ENCODE measurements around the gene CST1. TPM values are rescaled to one million over a fixed set of nuclear protein-coding genes. Genes with fewer than 3 reads are reported as not detected.
"Not testable (repeated sequence)": the region's sequence is repeated elsewhere in the genome, so short reads cannot be mapped to it uniquely, and the experiment has no call there.

Gene CST1, protein sequence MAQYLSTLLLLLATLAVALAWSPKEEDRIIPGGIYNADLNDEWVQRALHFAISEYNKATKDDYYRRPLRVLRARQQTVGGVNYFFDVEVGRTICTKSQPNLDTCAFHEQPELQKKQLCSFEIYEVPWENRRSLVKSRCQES
- total RNA-seq = not detected

DNA sequence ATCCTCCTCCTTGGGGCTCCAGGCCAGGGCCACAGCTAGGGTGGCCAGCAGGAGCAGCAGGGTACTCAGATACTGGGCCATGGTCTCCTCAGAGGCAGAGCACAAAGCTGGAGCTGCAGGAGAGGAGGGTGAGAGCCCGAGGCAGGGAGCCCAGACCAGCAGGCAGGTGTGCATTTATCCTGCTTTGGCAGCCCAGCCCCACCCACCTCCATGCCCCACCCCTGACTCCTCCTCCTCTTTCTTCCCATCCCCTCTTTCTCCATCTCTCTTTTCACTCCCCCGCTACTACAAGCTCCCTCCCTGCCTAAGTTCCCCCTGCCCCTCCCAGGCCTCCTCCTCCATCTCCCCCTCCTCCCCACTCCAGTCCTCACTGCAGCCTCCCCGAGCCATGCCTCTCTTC is at the start of gene CST1:
CST1 (minus strand) TSS at position 150 of the 400 bp plus-strand sequence; CDS start at position 81, 69 bp downstream.
- WGBS, 2 donors = 30 to 43% methylated on average over 3 of the region's 3 CpGs
- H3K4me3 ChIP-seq; H3K9me3 ChIP-seq; ATAC-seq; DNase-seq; intact Hi-C loops (cut with DNase I); H3K36me3 ChIP-seq (replicated peaks in 1 of 2; ENCODE audit: insufficient read depth in 1 of 2, low read depth in 2 of 2); H3K27ac ChIP-seq; H3K4me1 ChIP-seq; H3K27me3 ChIP-seq: not testable (repeated sequence)

GRCh38 chr20:23799216-23799847 is 48.6 kb upstream of the CST1 start:
- H3K27me3 ChIP-seq; H3K4me3 ChIP-seq; intact Hi-C loops (cut with DNase I); H3K27ac ChIP-seq; H3K36me3 ChIP-seq (replicated peaks in 1 of 2; ENCODE audit: insufficient read depth in 1 of 2, low read depth in 2 of 2); H3K9me3 ChIP-seq; H3K4me1 ChIP-seq: not testable (repeated sequence)
- WGBS, 2 donors = 39 to 61% methylated on average over 3 to 4 of the region's 4 CpGs
- peak; percentile 34 to 54 (median 40) for DNase-seq
- ATAC-seq = peak; percentile 58
- TF ChIP-seq, protein P1, sequence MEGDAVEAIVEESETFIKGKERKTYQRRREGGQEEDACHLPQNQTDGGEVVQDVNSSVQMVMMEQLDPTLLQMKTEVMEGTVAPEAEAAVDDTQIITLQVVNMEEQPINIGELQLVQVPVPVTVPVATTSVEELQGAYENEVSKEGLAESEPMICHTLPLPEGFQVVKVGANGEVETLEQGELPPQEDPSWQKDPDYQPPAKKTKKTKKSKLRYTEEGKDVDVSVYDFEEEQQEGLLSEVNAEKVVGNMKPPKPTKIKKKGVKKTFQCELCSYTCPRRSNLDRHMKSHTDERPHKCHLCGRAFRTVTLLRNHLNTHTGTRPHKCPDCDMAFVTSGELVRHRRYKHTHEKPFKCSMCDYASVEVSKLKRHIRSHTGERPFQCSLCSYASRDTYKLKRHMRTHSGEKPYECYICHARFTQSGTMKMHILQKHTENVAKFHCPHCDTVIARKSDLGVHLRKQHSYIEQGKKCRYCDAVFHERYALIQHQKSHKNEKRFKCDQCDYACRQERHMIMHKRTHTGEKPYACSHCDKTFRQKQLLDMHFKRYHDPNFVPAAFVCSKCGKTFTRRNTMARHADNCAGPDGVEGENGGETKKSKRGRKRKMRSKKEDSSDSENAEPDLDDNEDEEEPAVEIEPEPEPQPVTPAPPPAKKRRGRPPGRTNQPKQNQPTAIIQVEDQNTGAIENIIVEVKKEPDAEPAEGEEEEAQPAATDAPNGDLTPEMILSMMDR (IDR thresholded peaks at IDR 0.05) = peak; percentile 37 to 47 (median 45)

GRCh38 chr20:23795526-23795925 is 44.8 kb upstream of the CST1 start:
- 74 to 82% methylated on average over 3 of the region's 3 CpGs for WGBS, 2 donors
- DNase-seq (no peak), ATAC-seq (no peak)
- H3K4me1 ChIP-seq = no peaks in the 10 kb centered on the region
- no peaks in the 10 kb centered on the region for H3K36me3 ChIP-seq (replicated peaks in 1 of 2; ENCODE audit: insufficient read depth in 1 of 2, low read depth in 2 of 2)
- intact Hi-C loops (cut with DNase I) = no loop called here
- H3K4me3 ChIP-seq = no peak overlapping the region
- no peak overlapping the region for H3K27ac ChIP-seq
- H3K9me3 ChIP-seq = no peaks in the 10 kb centered on the region
- TF ChIP-seq POLR2A (IDR thresholded peaks at IDR 0.05) = no peak
- TF ChIP-seq, protein P1 (IDR thresholded peaks at IDR 0.05) = no peak
- H3K27me3 ChIP-seq = no peaks in the 10 kb centered on the region

DNA sequence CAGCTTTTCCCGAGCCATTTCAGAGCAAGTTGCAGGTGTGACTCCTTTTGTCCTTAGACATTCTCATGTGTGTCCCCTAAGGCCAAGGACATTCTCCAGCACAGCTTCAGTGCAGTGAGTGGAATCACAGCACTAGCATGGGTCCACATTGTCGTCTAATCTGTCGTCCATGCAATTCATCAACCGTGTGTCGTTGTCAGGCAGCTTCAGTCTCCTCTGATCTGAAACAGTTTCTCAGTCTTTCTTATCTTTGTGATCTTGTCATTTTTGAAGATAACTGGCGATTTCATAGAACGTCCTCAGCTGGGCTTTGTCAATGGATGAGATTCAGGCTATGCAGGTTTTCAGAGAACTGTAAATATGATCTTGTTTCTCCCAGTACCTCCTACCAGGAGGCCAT is 44.1 kb upstream of the CST1 start:
- ATAC-seq (no peak), DNase-seq (no peak)
- Histone ChIP-seq H3K4me1 (no peaks in the 10 kb centered on the region), H3K27me3 (no peaks in the 10 kb centered on the region), H3K27ac (no peak overlapping the region), H3K4me3 (no peak overlapping the region), H3K36me3 (replicated peaks in 1 of 2; ENCODE audit: insufficient read depth in 1 of 2, low read depth in 2 of 2) (no peaks in the 10 kb centered on the region), H3K9me3 (no peaks in the 10 kb centered on the region)
- intact Hi-C loops (cut with DNase I) = no loop called here
- 25 to 26% methylated on average over 7 of the region's 7 CpGs for WGBS, 2 donors
- TF ChIP-seq POLR2A (IDR thresholded peaks at IDR 0.05) = no peak
- TF ChIP-seq, protein P1 (IDR thresholded peaks at IDR 0.05) = no peak

GRCh38 chr20:23794065-23794464 is 43.3 kb upstream of the CST1 start:
- H3K36me3 ChIP-seq (replicated peaks in 1 of 2; ENCODE audit: insufficient read depth in 1 of 2, low read depth in 2 of 2) = no peaks in the 10 kb centered on the region
- H3K4me3 ChIP-seq = no peak overlapping the region
- intact Hi-C loops (cut with DNase I) = no loop called here
- WGBS, 2 donors = 76 to 77% methylated on average over 7 of the region's 7 CpGs
- H3K9me3 ChIP-seq = no peaks in the 10 kb centered on the region
- ATAC-seq = no peak
- H3K27ac ChIP-seq = no peak overlapping the region
- DNase-seq = no peak
- no peaks in the 10 kb centered on the region for H3K4me1 ChIP-seq
- no peaks in the 10 kb centered on the region for H3K27me3 ChIP-seq
- TF ChIP-seq, protein P1 (IDR thresholded peaks at IDR 0.05) = no peak
- TF ChIP-seq POLR2A (IDR thresholded peaks at IDR 0.05) = no peak
